Sigmoid colon (tissue), 7 donors: ENCODE measurements around the gene PCNX3. TPM values are rescaled to one million over a fixed set of nuclear protein-coding genes. Genes with fewer than 3 reads are reported as not detected.

Experiments
- DNase-seq: peaks from one replicate; pipeline ENCODE4 v3.0.0-alpha.2; 2019
- H3K27ac ChIP-seq, 4 donors: fragments of 200-600 bp; sonication (generic); one replicate each; pipeline ENCODE4 v1.5.1; 2016 to 2019; ENCODE audit warnings: mild to moderate bottlenecking in 1 of 4
- H3K27me3 ChIP-seq, 3 donors: fragments of 200-600 bp; sonication (generic); one replicate each; pipeline ENCODE4 v1.5.1; 2019; ENCODE audit warnings: mild to moderate bottlenecking in 1 of 3
- H3K36me3 ChIP-seq, 4 donors: fragments of 200-600 bp; sonication (generic); one replicate each; pipeline ENCODE4 v1.5.1; 2016 to 2019
- H3K4me1 ChIP-seq, 4 donors: fragments of 200-600 bp; sonication (generic); one replicate each; pipeline ENCODE4 v1.5.1; 2017 to 2019
- H3K4me3 ChIP-seq, 4 donors: fragments of 200-600 bp; sonication (generic); one replicate each; pipeline ENCODE4 v1.5.1; 2017 to 2019; ENCODE audit warnings: mild to moderate bottlenecking in 2 of 4, moderate library complexity in 1 of 4
- H3K9me3 ChIP-seq, 4 donors: fragments of 200-600 bp in 3 of 4; sonication (generic) in 3 of 4; one replicate each; pipeline versions ENCODE4 v1.5.1 to v1.6.1; 2013 to 2019
- EP300 ChIP-seq, 4 donors: sonication (generic); formaldehyde crosslinking; IDR thresholded peaks; one replicate each; pipeline ENCODE4 v1.6.1; 2017; ENCODE audit warnings: antibody characterized with exemption in 4 of 4
- POLR2A ChIP-seq, 2 donors: fragments of 450-650 bp; IDR thresholded peaks; one replicate each; pipeline ENCODE4 v1.6.1; 2016; ENCODE audit warnings: antibody characterized with exemption in 2 of 2, mild to moderate bottlenecking in 2 of 2, moderate library complexity in 2 of 2
- POLR2AphosphoS5 ChIP-seq, 4 donors: sonication (generic); formaldehyde crosslinking; IDR thresholded peaks; one replicate each; pipeline ENCODE4 v1.6.1; 2017; ENCODE audit warnings: antibody characterized with exemption in 4 of 4
- WGBS, 2 donors: extraction: QIAGEN DNeasy Blood & Tissue Kit; methylation state at CpG; one replicate each; pipeline ENCODE4 v1.1.7; 2013; 5-methylcytosine and 5-hydroxymethylcytosine counted together
- intact Hi-C: fragments of 100-400 bp; cut with DNase I; formaldehyde crosslinking; loops from one replicate; pipeline ENCODE4 v1.15.1; 2023
- polyA plus RNA-seq, 3 donors: library from polyadenylated mRNA; stranded (reverse); fragments of 200-250 nt; gene quantifications; one replicate each; pipeline ENCODE4 v1.2.3, GENCODE V29; 2013
- total RNA-seq, 4 donors: library from RNA; depleted of rRNA; stranded (reverse); fragments of >200 nt; gene quantifications; one replicate each; pipeline ENCODE4 v1.1.0, GENCODE V29; 2016
- TF ChIP-seq, protein P1 (sequence below), 4 experiments: fragments of 450-650 bp in 3 of 4; fragments of 200-600 bp in 1 of 4; IDR thresholded peaks; one replicate each; pipeline ENCODE4 v1.5.1; 2016 to 2019; ENCODE audit warnings: antibody characterized with exemption in 4 of 4, mild to moderate bottlenecking in 3 of 4, moderate library complexity in 2 of 4
- donor health status: healthy with polysubstance abuse.
- donor health status: Bipolar disorder and iron deficiency.
- donor health status: healthy.

The PCNX3 gene
- total and polyA plus RNA-seq, 7 donors, result 6.0 to 35.0 (median 11.0) TPM

- Histone ChIP-seq H3K4me1 (peaks cover 0 to 24% (median 24%) of the 10 kb centered on the region in 4 donors), H3K9me3 (no peaks in the 10 kb centered on the region), H3K27me3 (no peaks in the 10 kb centered on the region), H3K4me3 (no peak overlapping the region), H3K27ac (no peak overlapping the region), H3K36me3 (peaks cover 28 to 59% (median 38%) of the 10 kb centered on the region in 4 donors)
- intact Hi-C loops, result no loop called here
- 82 to 86% methylated on average over 6 of the region's 6 CpGs for WGBS, 2 donors
- no peak for DNase-seq
- TF ChIP-seq, protein P1, sequence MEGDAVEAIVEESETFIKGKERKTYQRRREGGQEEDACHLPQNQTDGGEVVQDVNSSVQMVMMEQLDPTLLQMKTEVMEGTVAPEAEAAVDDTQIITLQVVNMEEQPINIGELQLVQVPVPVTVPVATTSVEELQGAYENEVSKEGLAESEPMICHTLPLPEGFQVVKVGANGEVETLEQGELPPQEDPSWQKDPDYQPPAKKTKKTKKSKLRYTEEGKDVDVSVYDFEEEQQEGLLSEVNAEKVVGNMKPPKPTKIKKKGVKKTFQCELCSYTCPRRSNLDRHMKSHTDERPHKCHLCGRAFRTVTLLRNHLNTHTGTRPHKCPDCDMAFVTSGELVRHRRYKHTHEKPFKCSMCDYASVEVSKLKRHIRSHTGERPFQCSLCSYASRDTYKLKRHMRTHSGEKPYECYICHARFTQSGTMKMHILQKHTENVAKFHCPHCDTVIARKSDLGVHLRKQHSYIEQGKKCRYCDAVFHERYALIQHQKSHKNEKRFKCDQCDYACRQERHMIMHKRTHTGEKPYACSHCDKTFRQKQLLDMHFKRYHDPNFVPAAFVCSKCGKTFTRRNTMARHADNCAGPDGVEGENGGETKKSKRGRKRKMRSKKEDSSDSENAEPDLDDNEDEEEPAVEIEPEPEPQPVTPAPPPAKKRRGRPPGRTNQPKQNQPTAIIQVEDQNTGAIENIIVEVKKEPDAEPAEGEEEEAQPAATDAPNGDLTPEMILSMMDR (IDR thresholded peaks at IDR 0.05), result no peak
- TF ChIP-seq POLR2AphosphoS5 (IDR thresholded peaks at IDR 0.05), result no peak
- no peak for TF ChIP-seq POLR2A (IDR thresholded peaks at IDR 0.05)
- TF ChIP-seq EP300 (IDR thresholded peaks at IDR 0.05), result no peak
These were observed 19.1 kb upstream of the PCNX3 start for GRCh38 chr11:65596520-65596919.

GRCh38 chr11:65598258-65598699 lies 17.3 kb upstream of the PCNX3 start:
- Histone ChIP-seq H3K9me3 (no peaks in the 10 kb centered on the region), H3K4me1 (peaks cover 0 to 19% (median 17%) of the 10 kb centered on the region in 4 donors), H3K27ac (no peak overlapping the region), H3K4me3 (no peak overlapping the region), H3K27me3 (no peaks in the 10 kb centered on the region), H3K36me3 (peaks cover 22 to 54% (median 30%) of the 10 kb centered on the region in 4 donors)
- DNase-seq, result no peak
- no peak for TF ChIP-seq POLR2AphosphoS5 (IDR thresholded peaks at IDR 0.05)
- TF ChIP-seq, protein P1 (IDR thresholded peaks at IDR 0.05), result no peak
- TF ChIP-seq POLR2A (IDR thresholded peaks at IDR 0.05), result no peak
- no peak for TF ChIP-seq EP300 (IDR thresholded peaks at IDR 0.05)
- intact Hi-C loops, result no loop called here
- WGBS, 2 donors, result 94 to 95% methylated on average over 16 of the region's 16 CpGs

DNA sequence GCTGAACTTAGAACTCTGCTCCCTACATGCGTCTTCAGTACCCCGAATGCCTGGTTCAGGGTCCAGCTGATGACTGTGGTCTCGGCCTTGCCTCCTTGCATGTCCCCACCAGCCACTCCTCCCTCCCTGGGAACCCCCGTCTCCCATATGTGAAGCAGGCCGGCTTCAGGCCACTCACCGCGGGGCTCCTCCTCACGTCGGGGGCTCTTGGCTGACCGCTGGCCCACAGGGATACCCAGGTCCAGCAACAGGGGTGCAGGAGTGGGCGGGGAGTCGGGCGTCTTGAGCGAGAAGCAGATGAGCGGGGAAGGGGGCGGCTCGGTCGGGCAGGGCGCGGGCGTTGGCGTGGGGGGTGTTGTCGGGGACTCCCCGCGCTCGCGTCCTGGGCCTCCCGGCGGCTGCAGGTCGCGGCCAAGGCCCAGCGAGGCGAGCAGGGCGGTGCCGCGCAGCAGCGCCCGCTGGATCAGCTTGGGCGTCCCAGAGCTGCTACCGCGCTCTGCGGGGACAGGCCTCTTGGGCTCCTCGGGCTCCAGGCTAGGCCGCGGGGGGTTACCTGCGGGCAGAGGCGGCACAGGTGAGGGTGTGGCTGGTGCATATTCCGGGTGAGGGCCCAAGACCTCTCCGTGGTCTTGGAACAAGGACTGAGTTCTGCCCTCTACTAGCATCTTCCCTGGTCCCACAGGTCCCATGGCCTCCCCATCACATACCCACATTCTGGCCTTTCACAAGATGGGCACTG lies 16.2 kb upstream of the PCNX3 start:
- H3K4me3 ChIP-seq, result no peak overlapping the region
- H3K36me3 ChIP-seq, result peaks cover 22 to 65% (median 33%) of the 10 kb centered on the region in 4 donors
- no peak overlapping the region for H3K27ac ChIP-seq
- peaks cover 0 to 10% (median 8%) of the 10 kb centered on the region in 4 donors for H3K4me1 ChIP-seq
- intact Hi-C loops, result no loop called here
- DNase-seq, result no peak
- no peaks in the 10 kb centered on the region for H3K27me3 ChIP-seq
- 93 to 95% methylated on average over 49 of the region's 49 CpGs for WGBS, 2 donors
- no peak for TF ChIP-seq POLR2AphosphoS5 (IDR thresholded peaks at IDR 0.05)
- TF ChIP-seq, protein P1 (IDR thresholded peaks at IDR 0.05), result no peak
- no peak for TF ChIP-seq EP300 (IDR thresholded peaks at IDR 0.05)
- TF ChIP-seq POLR2A (IDR thresholded peaks at IDR 0.05), result no peak
- no peaks in the 10 kb centered on the region for H3K9me3 ChIP-seq

DNA sequence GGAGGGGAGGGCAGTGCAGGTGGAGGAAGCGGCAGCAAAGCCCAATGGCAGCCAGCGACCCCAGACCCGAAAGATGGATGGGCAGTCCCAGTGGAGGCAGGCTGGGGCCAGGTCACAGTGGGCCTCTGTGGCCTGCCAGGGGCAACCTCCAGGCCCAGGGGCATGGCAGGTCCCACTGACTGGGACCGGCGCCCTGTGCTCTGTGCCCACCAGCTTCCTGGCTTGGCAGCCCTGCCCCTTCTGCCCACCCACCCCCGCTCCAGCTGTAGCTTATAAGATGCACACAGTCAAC lies 15.7 kb upstream of the PCNX3 start:
- peaks cover 0 to 9% (median 8%) of the 10 kb centered on the region in 4 donors for H3K4me1 ChIP-seq
- no peak overlapping the region for H3K4me3 ChIP-seq
- H3K9me3 ChIP-seq, result no peaks in the 10 kb centered on the region
- no peak overlapping the region for H3K27ac ChIP-seq
- peaks cover 27 to 70% (median 38%) of the 10 kb centered on the region in 4 donors for H3K36me3 ChIP-seq
- TF ChIP-seq, protein P1 (IDR thresholded peaks at IDR 0.05), result no peak
- TF ChIP-seq POLR2A (IDR thresholded peaks at IDR 0.05) (no peak), EP300 (IDR thresholded peaks at IDR 0.05) (no peak), POLR2AphosphoS5 (IDR thresholded peaks at IDR 0.05) (no peak)
- WGBS, 2 donors, result 97 to 99% methylated on average over 6 of the region's 6 CpGs
- no peak for DNase-seq
- intact Hi-C loops, result loop anchor here (10.0 kb wide), 1 partner anchor 235 kb away; no protein-coding TSS in a partner anchor
- no peaks in the 10 kb centered on the region for H3K27me3 ChIP-seq
